ENCODE measurements around the gene SLC25A15. TPM values are rescaled to one million over a fixed set of nuclear protein-coding genes. Genes with fewer than 3 reads are reported as not detected.

The SLC25A15 gene
- 10 to 100 TPM; 15.5 to 15.6 TPM for total RNA-seq

DNA sequence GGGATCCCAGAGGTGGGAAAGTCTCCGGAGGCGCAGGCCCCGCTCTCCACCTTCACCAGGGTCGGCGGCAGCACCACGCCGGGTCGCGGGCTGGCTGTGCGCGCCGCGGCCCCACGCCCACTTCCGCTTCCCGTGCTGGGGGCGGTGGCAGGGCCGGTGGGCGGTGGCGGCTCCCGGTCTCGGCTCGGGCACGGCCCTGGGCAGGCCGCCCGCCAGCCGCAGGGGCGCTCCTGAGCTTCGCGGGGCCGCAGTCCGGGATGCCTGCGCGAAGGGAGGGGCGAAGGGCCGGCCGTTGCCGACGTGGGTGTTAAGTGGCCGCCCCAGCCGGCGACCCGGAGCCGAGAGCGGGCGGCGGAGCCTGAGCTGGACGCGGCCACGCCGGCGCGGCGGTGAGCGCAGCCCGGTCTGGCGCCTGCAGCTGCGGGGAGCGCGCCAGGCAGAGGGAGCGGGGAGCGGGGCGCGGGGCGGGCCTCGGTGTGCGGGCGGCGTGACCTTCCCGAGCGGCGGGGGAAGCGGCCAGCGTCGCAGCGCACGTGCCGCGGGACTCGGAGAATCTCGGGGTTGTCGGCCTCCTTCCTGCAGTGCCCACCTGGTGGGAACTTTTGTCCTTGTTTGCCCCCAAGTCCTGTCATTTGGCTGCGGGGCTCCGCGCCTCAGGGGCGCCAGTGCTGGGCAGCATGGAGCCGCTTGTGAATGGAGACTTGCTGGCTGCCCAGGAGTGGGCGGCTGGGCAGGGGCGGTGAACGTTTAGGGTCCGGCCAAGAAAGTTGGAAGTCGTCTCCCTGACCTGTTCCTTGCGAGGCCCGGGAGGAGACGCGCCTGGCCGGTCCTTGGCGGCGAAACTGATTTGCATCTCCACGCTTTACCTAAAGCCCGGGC, at the start of gene SLC25A15:
SLC25A15 (plus strand) TSS at position 337 of the 879 bp plus-strand sequence. CDS start 3,616 bp downstream, outside the sequence.
- Mint-ChIP-seq H3K36me3 (ENCODE audit: low read depth) (peaks cover 7% of the 10 kb centered on the region), H3K4me1 (ENCODE audit: low read depth) (peaks cover 34% of the 10 kb centered on the region), H3K27ac (peak within 1 kb of the TSS; percentile 79), H3K4me3 (peak within 1 kb of the TSS; percentile 81), H3K9me3 (no peaks in the 10 kb centered on the region), H3K27me3 (ENCODE audit: low read depth) (no peaks in the 10 kb centered on the region)
- CTCF ChIA-PET, result interaction anchor here (0.5 to 2.8 kb wide), 6 partner anchors 12 to 265 kb away, joined by 3 to 17 read pairs (median 4); no protein-coding TSS in a partner anchor
- peak; percentile 72 for DNase-seq
- intact Hi-C loops (cut with micrococcal nuclease), result loop anchor here (1.0 kb wide), 1 partner anchor 18 kb away; the partner anchor contains the start of gene MRPS31

DNA sequence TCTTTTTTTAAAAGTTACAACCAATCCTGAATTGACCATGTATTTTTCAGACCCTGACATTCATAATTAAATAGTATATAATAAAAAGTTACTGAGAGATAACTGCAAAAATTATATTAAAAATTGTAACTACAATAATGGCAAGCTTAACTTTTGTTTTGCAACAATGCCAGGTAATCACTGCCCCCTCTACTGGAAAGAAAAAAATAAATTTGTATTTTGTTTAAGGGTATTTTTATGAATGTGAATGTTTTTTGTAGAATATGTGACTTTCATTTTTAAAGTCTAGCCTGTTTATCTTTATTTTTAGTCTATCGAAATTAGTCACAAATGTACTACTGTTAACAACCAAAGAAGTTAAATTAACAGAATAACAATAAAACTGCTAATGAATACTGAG, 40.1 kb upstream of the SLC25A15 start:
- Mint-ChIP-seq H3K9me3 (no peaks in the 10 kb centered on the region), H3K27me3 (ENCODE audit: low read depth) (no peaks in the 10 kb centered on the region), H3K4me1 (ENCODE audit: low read depth) (peaks cover 4% of the 10 kb centered on the region), H3K36me3 (ENCODE audit: low read depth) (peaks cover 13% of the 10 kb centered on the region), H3K27ac (no peak overlapping the region), H3K4me3 (no peak overlapping the region)
- intact Hi-C loops (cut with micrococcal nuclease), result no loop called here
- CTCF ChIA-PET, result no interaction called here
- no peak for DNase-seq

DNA sequence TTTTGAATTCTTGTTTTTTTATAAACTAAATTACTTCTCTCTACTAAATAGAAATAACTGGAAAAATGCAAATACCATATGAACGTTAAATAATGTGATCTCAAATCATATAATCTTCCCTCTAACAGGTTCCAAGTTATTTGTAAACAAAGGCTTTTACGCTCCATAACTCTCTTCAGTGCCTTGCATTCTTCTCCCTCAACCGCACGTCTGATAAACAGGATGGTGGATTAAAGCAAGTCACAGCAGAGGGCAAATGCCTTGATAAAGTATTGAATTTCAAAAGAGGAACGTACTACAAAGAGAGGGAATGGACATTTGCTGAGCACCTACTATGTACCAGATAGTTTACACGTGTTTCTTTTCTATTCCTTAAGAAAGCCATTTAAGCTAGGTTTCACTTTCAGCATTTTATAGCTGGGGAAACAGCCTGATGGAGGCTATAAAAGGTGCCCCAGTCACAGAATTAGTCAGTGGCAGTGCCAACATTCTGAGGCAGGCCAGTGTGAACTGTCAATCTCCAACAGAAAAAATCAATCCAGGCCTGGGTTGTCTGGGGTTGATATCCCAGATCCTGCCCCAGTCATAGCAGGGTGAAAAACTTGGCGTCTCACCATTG, 34.2 kb upstream of the SLC25A15 start:
- intact Hi-C loops (cut with micrococcal nuclease), result no loop called here
- Mint-ChIP-seq H3K27me3 (ENCODE audit: low read depth) (no peaks in the 10 kb centered on the region), H3K27ac (no peak overlapping the region), H3K9me3 (no peaks in the 10 kb centered on the region), H3K4me1 (ENCODE audit: low read depth) (peaks cover 6% of the 10 kb centered on the region), H3K4me3 (no peak overlapping the region), H3K36me3 (ENCODE audit: low read depth) (peaks cover 28% of the 10 kb centered on the region)
- DNase-seq, result no peak
- CTCF ChIA-PET, result no interaction called here

DNA sequence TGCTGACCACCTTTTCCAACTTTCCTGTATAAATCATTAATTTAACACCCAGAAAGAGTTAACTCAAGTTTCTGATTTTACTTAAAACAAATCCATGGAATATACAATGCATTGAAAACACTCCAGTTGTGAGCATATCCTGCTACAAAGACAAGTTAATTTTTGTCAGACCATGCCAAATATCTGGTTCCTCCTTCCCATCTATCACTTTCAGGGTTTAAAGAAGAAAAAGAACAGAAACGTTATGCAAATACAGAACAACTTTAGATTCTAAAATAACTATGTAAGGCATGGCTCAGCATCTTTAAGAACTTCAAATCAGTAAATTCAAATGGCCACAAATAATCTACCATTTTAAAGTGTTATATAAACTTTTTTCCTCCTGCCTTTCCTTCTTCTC, 33.4 kb upstream of the SLC25A15 start:
- Mint-ChIP-seq H3K4me1 (ENCODE audit: low read depth) (peaks cover 6% of the 10 kb centered on the region), H3K36me3 (ENCODE audit: low read depth) (peaks cover 31% of the 10 kb centered on the region), H3K9me3 (no peaks in the 10 kb centered on the region), H3K27me3 (ENCODE audit: low read depth) (no peaks in the 10 kb centered on the region), H3K4me3 (no peak overlapping the region), H3K27ac (no peak overlapping the region)
- no peak for DNase-seq
- intact Hi-C loops (cut with micrococcal nuclease), result no loop called here
- CTCF ChIA-PET, result no interaction called here

DNA sequence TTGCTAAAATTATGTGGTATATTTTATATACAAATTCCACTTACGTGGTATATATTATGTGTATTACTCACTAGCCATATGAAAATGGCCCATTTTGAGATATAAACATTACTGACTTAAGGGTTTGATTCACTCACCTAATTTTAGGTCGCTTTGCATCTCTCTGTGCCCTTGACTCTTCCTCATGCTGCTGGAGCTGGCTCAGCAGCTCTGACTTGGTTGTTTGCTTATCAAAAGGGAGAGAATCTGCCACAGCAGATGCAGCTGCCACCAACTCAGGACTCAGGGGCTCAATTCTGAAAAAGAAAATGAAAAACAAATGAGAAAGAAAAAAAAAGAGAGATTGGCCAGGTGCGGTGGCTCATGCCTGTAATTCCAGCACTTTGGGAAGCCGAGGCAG, 30.6 kb upstream of the SLC25A15 start:
- Mint-ChIP-seq H3K4me3 (no peak overlapping the region), H3K27me3 (ENCODE audit: low read depth) (no peaks in the 10 kb centered on the region), H3K36me3 (ENCODE audit: low read depth) (peaks cover 31% of the 10 kb centered on the region), H3K9me3 (no peaks in the 10 kb centered on the region), H3K4me1 (ENCODE audit: low read depth) (peaks cover 25% of the 10 kb centered on the region), H3K27ac (no peak overlapping the region)
- CTCF ChIA-PET, result no interaction called here
- intact Hi-C loops (cut with micrococcal nuclease), result no loop called here
- DNase-seq, result no peak

DNA sequence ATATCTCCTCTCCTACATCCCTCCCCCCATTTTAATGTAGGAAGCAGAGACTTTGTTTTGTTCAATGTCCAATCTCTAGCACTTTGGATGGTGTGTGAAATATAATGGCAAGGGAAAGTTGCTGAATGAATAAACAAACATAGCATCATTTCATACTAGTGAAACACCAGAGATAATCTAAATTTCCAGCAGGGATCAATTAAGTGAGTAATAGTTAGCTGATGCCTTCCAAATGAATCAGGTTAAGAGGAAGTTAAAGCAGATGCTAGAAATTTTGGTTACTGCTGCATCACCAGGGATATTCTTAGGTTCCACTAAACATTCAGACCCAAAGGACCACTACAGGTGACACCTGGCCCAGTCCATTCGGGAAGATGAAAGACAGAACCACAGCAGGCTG, 26.6 kb upstream of the SLC25A15 start:
- CTCF ChIA-PET, result interaction anchor here (0.8 to 1.1 kb wide), 2 partner anchors 79 to 986 kb away, joined by 3 read pairs; no protein-coding TSS in a partner anchor
- no peak for DNase-seq
- H3K4me3 Mint-ChIP-seq, result no peak overlapping the region
- H3K4me1 Mint-ChIP-seq (ENCODE audit: low read depth), result peaks cover 52% of the 10 kb centered on the region
- no peaks in the 10 kb centered on the region for H3K27me3 Mint-ChIP-seq (ENCODE audit: low read depth)
- H3K36me3 Mint-ChIP-seq (ENCODE audit: low read depth), result peaks cover 19% of the 10 kb centered on the region
- no peaks in the 10 kb centered on the region for H3K9me3 Mint-ChIP-seq
- intact Hi-C loops (cut with micrococcal nuclease), result no loop called here
- H3K27ac Mint-ChIP-seq, result no peak overlapping the region

DNA sequence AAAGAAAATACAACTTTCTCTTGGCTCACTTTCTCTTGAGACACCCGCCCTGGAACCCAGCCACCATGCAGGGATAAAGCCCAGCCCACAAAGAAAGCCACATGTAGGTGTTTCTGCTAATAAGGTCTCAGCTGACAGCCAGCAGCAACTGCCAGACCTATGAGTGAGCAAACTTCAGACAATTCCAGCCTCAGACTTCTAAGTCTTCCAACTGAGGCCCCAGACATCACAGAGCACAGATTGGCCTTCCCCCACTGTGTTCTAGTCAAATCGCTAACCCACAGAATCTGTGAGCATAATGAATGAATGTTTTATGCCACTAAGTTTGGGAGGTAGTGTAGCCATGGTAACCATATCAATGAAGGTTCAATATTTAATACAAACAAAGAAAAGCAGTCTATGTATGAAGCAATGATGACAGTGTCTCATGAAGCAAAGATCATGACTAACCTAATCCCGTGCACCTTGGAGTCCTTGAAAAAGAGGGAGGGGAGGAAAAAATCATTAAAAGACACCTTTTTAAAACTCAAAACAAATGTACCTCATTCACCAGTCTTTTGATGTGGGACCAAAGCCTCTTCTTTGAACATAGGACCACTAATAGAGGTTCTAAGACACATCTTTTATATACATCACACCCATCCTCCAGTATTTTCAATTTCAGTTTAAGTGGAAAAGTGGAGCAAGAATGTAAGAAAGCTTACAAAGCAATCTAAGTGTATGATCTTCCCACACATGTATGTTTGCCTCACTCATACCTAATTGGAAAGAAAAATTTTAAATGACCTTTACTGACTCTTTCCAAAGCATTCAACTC, 24.6 kb upstream of the SLC25A15 start:
- peak; percentile 67 for DNase-seq
- Mint-ChIP-seq H3K4me3 (no peak overlapping the region), H3K27ac (peak overlapping the region; percentile 71), H3K9me3 (no peaks in the 10 kb centered on the region), H3K36me3 (ENCODE audit: low read depth) (peaks cover 11% of the 10 kb centered on the region), H3K27me3 (ENCODE audit: low read depth) (no peaks in the 10 kb centered on the region), H3K4me1 (ENCODE audit: low read depth) (peaks cover 54% of the 10 kb centered on the region)
- CTCF ChIA-PET, result interaction anchor here (4.8 kb wide), 1 partner anchor 13 kb away, joined by 30 read pairs; no protein-coding TSS in a partner anchor
- intact Hi-C loops (cut with micrococcal nuclease), result loop anchor here (1.0 kb wide), 1 partner anchor 12 kb away; no protein-coding TSS in a partner anchor

DNA sequence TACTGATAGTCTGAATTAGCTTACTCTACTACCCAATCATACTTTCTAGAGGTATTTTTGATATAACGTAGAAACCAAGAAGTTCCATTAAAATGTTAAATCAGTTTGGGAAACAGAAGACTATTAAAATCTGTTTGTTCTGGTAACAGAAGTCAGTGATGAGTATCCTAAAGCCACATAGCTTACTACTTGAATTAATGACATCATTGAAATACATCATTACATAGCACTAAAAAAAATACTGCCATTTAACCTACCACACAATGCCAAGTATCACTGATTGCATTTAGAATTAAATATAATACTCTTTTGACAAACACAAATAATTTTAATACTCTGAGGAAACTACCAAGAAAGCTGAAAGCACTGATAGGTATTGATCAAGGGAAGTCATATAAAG, 23.8 kb upstream of the SLC25A15 start:
- Mint-ChIP-seq H3K4me3 (no peak overlapping the region), H3K27me3 (ENCODE audit: low read depth) (no peaks in the 10 kb centered on the region), H3K9me3 (no peaks in the 10 kb centered on the region), H3K4me1 (ENCODE audit: low read depth) (peaks cover 61% of the 10 kb centered on the region), H3K27ac (peak overlapping the region; percentile 46), H3K36me3 (ENCODE audit: low read depth) (peaks cover 8% of the 10 kb centered on the region)
- intact Hi-C loops (cut with micrococcal nuclease), result no loop called here
- DNase-seq, result no peak
- CTCF ChIA-PET, result interaction anchor here (0.6 to 4.8 kb wide), 2 partner anchors 12 to 133 kb away, joined by 3 to 30 read pairs; no protein-coding TSS in a partner anchor

DNA sequence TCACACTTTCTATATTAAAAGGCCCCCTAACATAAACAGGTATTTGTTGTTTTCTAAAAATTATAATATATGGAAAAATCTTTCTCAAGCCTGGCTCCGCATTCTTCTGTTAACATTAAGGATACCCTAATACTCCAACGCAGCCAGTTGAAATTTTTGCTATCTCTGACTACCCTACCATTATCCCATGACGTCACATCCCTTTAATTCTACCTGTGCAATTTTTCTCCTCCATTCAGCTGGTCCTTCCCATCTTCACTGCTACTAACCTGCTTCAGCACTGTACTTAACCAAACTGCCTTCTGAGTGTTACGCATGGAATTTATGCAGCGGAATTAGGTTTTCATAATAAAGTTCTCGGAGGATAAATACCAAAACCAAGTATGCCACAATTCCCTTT, 19.4 kb upstream of the SLC25A15 start:
- intact Hi-C loops (cut with micrococcal nuclease), result loop anchor here (5.0 to 10.0 kb wide), 2 partner anchors 285 to 1733 kb away; partner anchors contain the start of genes NHLRC3 and PROSER1
- DNase-seq, result no peak
- Mint-ChIP-seq H3K4me1 (ENCODE audit: low read depth) (peaks cover 34% of the 10 kb centered on the region), H3K27ac (peak overlapping the region; percentile 33), H3K4me3 (peak overlapping the region; percentile 98), H3K36me3 (ENCODE audit: low read depth) (peaks cover 3% of the 10 kb centered on the region), H3K27me3 (ENCODE audit: low read depth) (no peaks in the 10 kb centered on the region), H3K9me3 (no peaks in the 10 kb centered on the region)
- CTCF ChIA-PET, result no interaction called here

DNA sequence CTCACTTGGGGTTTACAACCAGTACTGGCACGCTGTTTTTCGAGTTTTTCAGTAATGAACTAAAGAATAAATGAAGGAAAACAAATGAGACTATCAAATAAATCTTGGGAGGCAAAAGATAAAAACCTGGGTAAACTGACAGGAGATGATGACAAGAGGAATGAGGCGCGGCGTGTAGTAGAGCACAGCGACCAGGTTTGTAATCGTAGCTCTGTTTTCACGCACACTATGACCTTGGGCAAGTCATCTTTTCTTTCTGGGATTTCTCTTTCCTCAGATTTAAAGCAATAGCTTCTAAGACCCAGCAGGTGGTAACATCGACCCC, 18.8 kb upstream of the SLC25A15 start:
- H3K27ac Mint-ChIP-seq, result peak overlapping the region; percentile 95
- peaks cover 32% of the 10 kb centered on the region for H3K4me1 Mint-ChIP-seq (ENCODE audit: low read depth)
- H3K4me3 Mint-ChIP-seq, result peak overlapping the region; percentile 98
- CTCF ChIA-PET, result no interaction called here
- H3K9me3 Mint-ChIP-seq, result no peaks in the 10 kb centered on the region
- intact Hi-C loops (cut with micrococcal nuclease), result loop anchor here (5.0 to 10.0 kb wide), 2 partner anchors 286 to 1733 kb away; partner anchors contain the start of genes NHLRC3 and PROSER1
- DNase-seq, result no peak
- H3K36me3 Mint-ChIP-seq (ENCODE audit: low read depth), result peaks cover 3% of the 10 kb centered on the region
- H3K27me3 Mint-ChIP-seq (ENCODE audit: low read depth), result no peaks in the 10 kb centered on the region

DNA sequence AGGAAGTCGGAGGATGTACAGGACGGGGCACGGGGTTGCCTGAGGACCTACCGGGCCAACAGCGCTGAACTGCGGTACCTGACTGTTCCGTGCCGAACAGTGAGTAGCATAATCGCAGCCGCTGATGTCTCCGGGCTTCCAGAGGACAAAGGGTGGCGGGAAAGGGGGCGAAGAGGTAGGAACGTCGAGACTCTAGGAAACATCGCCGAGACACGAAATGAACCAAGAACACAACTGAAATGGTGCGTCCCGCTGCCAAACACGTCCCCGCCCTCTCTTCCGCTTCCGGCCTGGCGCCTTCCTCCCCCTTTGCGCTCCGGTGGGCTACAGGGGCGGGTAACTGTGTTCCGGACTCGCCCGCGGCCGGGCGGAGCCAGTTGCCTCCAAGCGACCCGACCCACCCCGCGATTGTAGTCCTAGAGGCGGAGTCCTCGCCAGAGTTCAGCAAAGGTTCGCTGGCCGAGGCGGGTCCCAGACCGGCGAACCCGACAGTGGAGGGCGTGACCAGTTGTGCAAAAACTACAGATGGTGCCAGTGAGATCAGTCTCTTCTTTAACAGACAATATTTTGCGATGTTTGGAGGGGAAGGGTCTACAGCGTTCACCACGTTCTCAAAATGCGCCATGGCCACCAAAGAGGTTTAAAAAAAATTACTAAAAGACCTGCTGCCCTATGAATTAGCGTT, 18.3 kb upstream of the SLC25A15 start, which contains the start of gene MRPS31:
MRPS31 (minus strand) TSS at position 257 of the 685 bp plus-strand sequence; CDS start at position 203, 54 bp downstream.
- intact Hi-C loops (cut with micrococcal nuclease), result loop anchor here (1.0 to 10.0 kb wide), 7 partner anchors 18 to 1734 kb away; partner anchors contain the start of genes KBTBD6, NHLRC3, PROSER1 and SLC25A15
- peak; percentile 95 for DNase-seq
- H3K9me3 Mint-ChIP-seq, result no peaks in the 10 kb centered on the region
- no peaks in the 10 kb centered on the region for H3K27me3 Mint-ChIP-seq (ENCODE audit: low read depth)
- H3K27ac Mint-ChIP-seq, result peak within 1 kb of the TSS; percentile 95
- H3K36me3 Mint-ChIP-seq (ENCODE audit: low read depth), result peaks cover 3% of the 10 kb centered on the region
- H3K4me3 Mint-ChIP-seq, result peak within 1 kb of the TSS; percentile 98
- H3K4me1 Mint-ChIP-seq (ENCODE audit: low read depth), result peaks cover 33% of the 10 kb centered on the region
- CTCF ChIA-PET, result interaction anchor here (0.7 kb wide), 1 partner anchor 19 kb away, joined by 6 read pairs; no protein-coding TSS in a partner anchor

All from activated naive CD4-positive, alpha-beta T cell treated with anti-CD3 and anti-CD28 coated beads for 36 hours (primary cell).